Measurements from ENCODE around the gene FKBP10.
"Not testable (repeated sequence)": the region's sequence is repeated elsewhere in the genome, so short reads cannot be mapped to it uniquely, and the experiment has no call there.

FKBP10 gene

DNA sequence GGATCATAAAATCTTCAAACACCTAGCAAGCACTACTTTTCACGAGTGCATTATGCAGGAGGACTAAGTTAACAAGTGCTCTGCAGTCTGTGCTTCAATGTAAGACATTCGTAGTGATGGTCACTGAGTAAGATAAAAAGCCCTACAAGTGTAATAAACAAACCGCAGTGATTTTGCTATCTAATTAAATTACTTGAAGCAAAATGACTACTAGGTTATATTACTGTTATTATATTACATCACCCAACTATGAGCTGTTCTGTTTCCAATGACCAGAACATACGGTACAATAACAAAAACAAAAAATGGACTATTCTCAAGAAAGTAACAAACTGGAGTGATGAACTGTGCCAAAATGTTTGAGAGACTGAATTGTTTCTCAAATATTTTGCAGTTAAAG lies 36.0 kb downstream of the FKBP10 start:
- no peak overlapping the region for H3K4me3 ChIP-seq (replicated peaks in 1 of 2; ENCODE audit: low read depth in 2 of 2, low read length in 2 of 2)
- TF ChIP-seq, protein P1, sequence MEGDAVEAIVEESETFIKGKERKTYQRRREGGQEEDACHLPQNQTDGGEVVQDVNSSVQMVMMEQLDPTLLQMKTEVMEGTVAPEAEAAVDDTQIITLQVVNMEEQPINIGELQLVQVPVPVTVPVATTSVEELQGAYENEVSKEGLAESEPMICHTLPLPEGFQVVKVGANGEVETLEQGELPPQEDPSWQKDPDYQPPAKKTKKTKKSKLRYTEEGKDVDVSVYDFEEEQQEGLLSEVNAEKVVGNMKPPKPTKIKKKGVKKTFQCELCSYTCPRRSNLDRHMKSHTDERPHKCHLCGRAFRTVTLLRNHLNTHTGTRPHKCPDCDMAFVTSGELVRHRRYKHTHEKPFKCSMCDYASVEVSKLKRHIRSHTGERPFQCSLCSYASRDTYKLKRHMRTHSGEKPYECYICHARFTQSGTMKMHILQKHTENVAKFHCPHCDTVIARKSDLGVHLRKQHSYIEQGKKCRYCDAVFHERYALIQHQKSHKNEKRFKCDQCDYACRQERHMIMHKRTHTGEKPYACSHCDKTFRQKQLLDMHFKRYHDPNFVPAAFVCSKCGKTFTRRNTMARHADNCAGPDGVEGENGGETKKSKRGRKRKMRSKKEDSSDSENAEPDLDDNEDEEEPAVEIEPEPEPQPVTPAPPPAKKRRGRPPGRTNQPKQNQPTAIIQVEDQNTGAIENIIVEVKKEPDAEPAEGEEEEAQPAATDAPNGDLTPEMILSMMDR (IDR thresholded peaks at IDR 0.05; ENCODE audit: low read depth, low read length) = no peak
- DNase-seq (ENCODE audit: low read depth in 2 of 2) = peak in 1 of 2 donors; percentile 51

DNA sequence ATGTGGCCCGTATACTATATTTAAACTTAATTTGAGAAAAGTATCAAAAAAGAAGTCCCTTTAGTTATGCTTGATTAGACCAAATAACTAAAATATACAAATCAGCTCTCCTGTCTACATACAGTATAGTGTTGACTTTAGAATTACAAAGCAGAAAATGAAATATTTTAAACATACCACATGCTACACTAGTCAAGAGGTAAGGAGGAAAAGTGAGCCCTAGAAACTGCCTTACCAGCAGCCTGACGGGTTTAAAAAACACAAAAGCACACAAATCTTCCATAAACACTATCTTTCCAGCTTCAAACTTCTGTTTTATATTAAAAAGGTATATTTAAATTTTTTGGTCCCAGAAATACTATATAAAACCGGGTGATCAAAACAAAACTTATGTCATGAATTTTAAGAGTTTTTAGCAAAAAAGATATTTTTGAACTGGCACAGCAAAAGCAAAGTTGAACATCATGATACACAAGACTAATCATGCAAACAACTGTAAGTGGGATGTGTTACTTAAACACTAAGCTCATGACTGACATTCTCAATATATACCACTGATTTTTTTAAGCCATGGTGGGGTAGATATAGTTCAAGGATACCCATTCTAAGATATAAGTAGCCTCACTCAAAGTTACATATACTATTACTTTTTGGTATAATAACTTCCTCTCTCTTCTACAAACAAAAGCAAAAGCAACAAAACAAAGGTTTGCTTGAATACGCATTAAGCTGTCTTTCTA lies 36.6 kb downstream of the FKBP10 start:
- no peak overlapping the region for H3K4me3 ChIP-seq (replicated peaks in 1 of 2; ENCODE audit: low read depth in 2 of 2, low read length in 2 of 2)
- TF ChIP-seq, protein P1 (IDR thresholded peaks at IDR 0.05; ENCODE audit: low read depth, low read length) = no peak
- no peak for DNase-seq (ENCODE audit: low read depth in 2 of 2)

DNA sequence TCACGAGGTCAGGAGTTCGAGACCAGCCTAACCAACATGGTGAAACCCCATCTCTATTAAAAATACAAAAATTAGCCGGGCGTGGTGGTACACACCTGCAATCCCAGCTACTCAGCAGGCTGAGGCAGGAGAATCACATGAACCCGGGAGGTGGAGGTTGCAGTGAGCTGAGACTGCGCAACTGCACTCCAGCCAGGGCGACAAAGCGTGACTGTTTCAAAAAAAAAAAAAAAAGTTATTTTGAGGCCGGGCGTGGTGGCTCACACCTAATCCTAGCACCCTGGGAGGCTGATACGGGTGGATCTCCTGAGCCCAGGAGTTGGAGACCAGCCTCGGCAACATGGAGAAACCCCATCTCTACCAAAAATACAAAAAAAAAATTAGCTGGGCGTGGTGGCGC lies 38.6 kb downstream of the FKBP10 start:
- H3K4me3 ChIP-seq (replicated peaks in 1 of 2; ENCODE audit: low read depth in 2 of 2, low read length in 2 of 2); DNase-seq (ENCODE audit: low read depth in 2 of 2): not testable (repeated sequence)

DNA sequence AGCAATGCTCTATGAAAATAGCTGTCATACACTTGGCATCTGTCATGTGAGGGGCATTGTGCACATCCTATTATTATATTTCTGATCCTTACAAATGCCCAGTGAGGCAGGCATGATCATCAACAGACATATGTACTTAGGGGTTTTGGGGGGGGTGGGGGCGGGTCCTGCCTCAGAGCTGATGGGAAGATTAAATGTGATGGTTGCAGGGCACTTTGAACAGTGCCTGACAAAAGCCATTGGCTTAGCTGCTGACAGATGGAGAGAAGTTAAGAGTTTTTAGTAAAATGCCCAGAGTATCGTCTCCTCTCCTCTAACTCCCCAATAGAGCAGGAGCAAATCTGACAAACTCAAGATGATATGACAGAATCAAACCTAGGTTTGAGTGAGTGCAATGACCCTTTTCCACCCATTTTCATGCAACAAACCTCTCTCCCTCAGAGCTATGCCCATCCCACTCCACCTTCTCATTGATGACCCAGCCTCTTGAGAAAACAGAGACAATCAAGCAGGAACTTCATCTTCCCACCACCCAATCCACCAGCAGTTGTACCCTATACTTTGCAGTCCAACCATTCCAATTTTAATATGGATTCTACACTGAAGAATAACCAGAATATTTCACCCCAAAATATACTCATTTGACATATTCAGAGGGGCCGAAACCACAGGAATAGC lies 47.6 kb downstream of the FKBP10 start:
- no peak overlapping the region for H3K4me3 ChIP-seq (replicated peaks in 1 of 2; ENCODE audit: low read depth in 2 of 2, low read length in 2 of 2)
- DNase-seq (ENCODE audit: low read depth in 2 of 2) = no peak
- TF ChIP-seq, protein P1 (IDR thresholded peaks at IDR 0.05; ENCODE audit: low read depth, low read length) = no peak

DNA sequence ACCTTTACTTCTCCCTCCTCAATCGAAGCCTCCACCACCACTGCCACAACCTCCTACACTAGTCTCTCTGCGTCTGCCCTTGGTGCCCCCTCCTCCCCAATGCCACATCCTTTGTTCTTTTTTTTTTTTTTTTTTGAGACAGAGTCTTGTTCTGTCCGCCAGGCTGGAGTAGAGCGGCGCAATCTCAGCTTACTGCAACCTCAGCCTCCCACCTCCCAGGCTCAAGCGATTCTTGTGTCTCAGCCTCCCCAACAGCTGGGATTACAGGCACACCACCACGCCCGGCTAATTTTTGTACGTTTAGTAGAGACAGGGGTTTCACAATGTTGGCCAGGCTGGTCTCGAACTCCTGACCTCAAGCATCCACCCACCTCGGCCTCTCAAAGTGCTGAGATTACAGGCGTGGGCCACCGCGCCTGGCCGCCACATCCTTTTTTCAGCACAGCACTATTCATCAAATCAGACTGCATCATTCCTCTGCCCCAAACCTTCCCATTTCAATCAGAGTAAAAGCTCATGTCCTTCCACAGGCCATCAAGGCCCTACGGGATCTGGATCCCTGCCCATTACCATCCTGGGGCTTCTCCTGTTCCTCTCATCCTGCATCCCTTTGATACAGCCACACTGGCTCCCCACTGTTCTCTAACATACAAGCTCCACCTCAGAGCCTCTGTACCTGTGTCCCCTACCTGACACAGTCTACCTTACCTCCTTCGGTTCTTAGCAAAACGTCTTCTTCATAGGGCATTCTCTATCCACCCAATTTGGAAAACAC lies 50.5 kb downstream of the FKBP10 start:
- H3K4me3 ChIP-seq (replicated peaks in 1 of 2; ENCODE audit: low read depth in 2 of 2, low read length in 2 of 2) = peak overlapping the region in 1 of 2 donors; percentile 92
- DNase-seq (ENCODE audit: low read depth in 2 of 2) = no peak
- TF ChIP-seq, protein P1 (IDR thresholded peaks at IDR 0.05; ENCODE audit: low read depth, low read length) = no peak

DNA sequence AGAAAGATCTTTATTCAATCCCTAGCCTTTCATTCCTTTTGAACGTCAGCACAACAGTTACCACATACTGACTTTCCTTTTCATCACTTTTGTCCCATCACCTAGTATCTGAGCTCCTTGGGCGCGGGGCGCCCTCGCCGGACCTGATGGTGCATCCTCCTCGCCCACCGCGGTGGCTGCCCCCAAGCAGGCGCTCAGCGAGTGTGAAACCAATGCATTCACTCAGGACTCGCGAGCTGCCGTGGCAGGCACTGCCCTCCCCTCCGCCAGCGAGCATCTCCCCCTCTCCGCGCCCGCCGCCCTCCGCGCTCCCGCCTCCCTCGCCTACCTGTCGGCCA lies 51.7 kb downstream of the FKBP10 start:
- no peak for DNase-seq (ENCODE audit: low read depth in 2 of 2)
- TF ChIP-seq, protein P1 (IDR thresholded peaks at IDR 0.05; ENCODE audit: low read depth, low read length) = no peak
- peak overlapping the region; percentile 92 to 99 for H3K4me3 ChIP-seq (replicated peaks in 1 of 2; ENCODE audit: low read depth in 2 of 2, low read length in 2 of 2)
